OCI-LY7 (cell line): ENCODE results near the gene PHACTR1. TPM values are rescaled to one million over a fixed set of nuclear protein-coding genes. Genes with fewer than 3 reads are reported as not detected.

Experiments
- BruUV-seq: library from RNA; stranded (reverse); fragments of 400-500 nt; replicated peaks from 2 replicates; lab custom pipeline; 2021; lab: Mats Ljungman, UMichigan
- CTCF ChIA-PET: fragments of 300-600 bp; sonication (Branson Sonifier 250); formaldehyde crosslinking; loops from one replicate; lab custom pipeline; 2022; ENCODE audit warnings: antibody characterized with exemption; ENCODE audit not compliant: unreplicated experiment; lab: Charles Lee
- POLR2A ChIA-PET: fragments of 300-600 bp; sonication (Branson Sonifier 250); formaldehyde crosslinking; loops from one replicate; lab custom pipeline; 2022; ENCODE audit warnings: antibody characterized with exemption; lab: Charles Lee
- DNase-seq: peaks from one replicate; pipeline ENCODE4 v3.0.0-alpha.2; 2015; ENCODE audit warnings: low spot score
- H2AFZ ChIP-seq: fragments of 200-600 bp; sonication (generic), shearing (Covaris generic); 2 replicates; pipeline ENCODE4 v1.6.1; 2014; ENCODE audit warnings: mild to moderate bottlenecking, antibody characterized with exemption, low read length, moderate library complexity
- H3K27ac ChIP-seq: fragments of 200-600 bp; sonication (generic); 2 replicates; pipeline ENCODE4 v1.5.1; 2014; ENCODE audit warnings: mixed run types, low read depth, mild to moderate bottlenecking, moderate library complexity, low read length, inconsistent platforms; ENCODE audit not compliant: poor library complexity, severe bottlenecking
- H3K36me3 ChIP-seq: fragments of 200-600 bp; sonication (generic); 2 replicates; pipeline ENCODE4 v1.6.1; 2014; ENCODE audit warnings: mild to moderate bottlenecking, antibody characterized with exemption, low read length, moderate library complexity, mixed read lengths; ENCODE audit not compliant: insufficient read depth
- H3K4me1 ChIP-seq: fragments of 200-600 bp; sonication (generic); 2 replicates; pipeline ENCODE4 v1.5.1; 2014; ENCODE audit warnings: mild to moderate bottlenecking, low read length; ENCODE audit not compliant: insufficient read depth, poor library complexity, severe bottlenecking
- H3K4me2 ChIP-seq: fragments of 200-600 bp; sonication (generic); 2 replicates; pipeline ENCODE4 v1.6.1; 2014; ENCODE audit warnings: mild to moderate bottlenecking, low read length
- H3K4me3 ChIP-seq: fragments of 200-600 bp; sonication (generic); 2 replicates; pipeline ENCODE4 v1.5.1; 2014; ENCODE audit warnings: mild to moderate bottlenecking, low read depth, low read length; ENCODE audit not compliant: poor library complexity, severe bottlenecking
- H3K79me2 ChIP-seq: fragments of 200-600 bp; sonication (generic); 2 replicates; pipeline ENCODE4 v1.6.1; 2016; ENCODE audit warnings: low read depth, mild to moderate bottlenecking, low read length, moderate library complexity, mixed read lengths; ENCODE audit not compliant: insufficient read depth
- H3K9me2 ChIP-seq: fragments of 200-600 bp; sonication (generic); 2 replicates; pipeline ENCODE4 v1.6.1; 2016; ENCODE audit warnings: mild to moderate bottlenecking, low read length, mixed read lengths; ENCODE audit not compliant: insufficient read depth
- H3K9me3 ChIP-seq: fragments of 200-600 bp; sonication (generic); 2 replicates; pipeline ENCODE4 v1.6.1; 2014; ENCODE audit warnings: mild to moderate bottlenecking, mixed run types, low read length, mixed read lengths
- H4K20me1 ChIP-seq: fragments of 200-600 bp; sonication (generic); 2 replicates; pipeline ENCODE4 v1.6.1; 2014; ENCODE audit warnings: mild to moderate bottlenecking, antibody characterized with exemption, low read length, moderate library complexity, mixed read lengths; ENCODE audit not compliant: insufficient read depth
- CTCF ChIP-seq: fragments of 200-600 bp; sonication (generic); conservative IDR thresholded peaks from 2 replicates; pipeline ENCODE4 v1.5.1; 2014; ENCODE audit warnings: mild to moderate bottlenecking, antibody characterized with exemption, low read length, moderate library complexity, mixed read lengths
- EZH2phosphoT487 ChIP-seq: fragments of 200-600 bp; sonication (generic); IDR thresholded peaks from 2 replicates; pipeline ENCODE4 v1.6.1; 2018; ENCODE audit warnings: low read depth, borderline replicate concordance, mild to moderate bottlenecking, mixed run types, antibody characterized with exemption, low read length, moderate library complexity, mixed read lengths
- intact Hi-C: fragments of 100-400 bp; cut with micrococcal nuclease; formaldehyde crosslinking; loops from one replicate; pipeline ENCODE4 v1.10.0; 2022; ENCODE audit not compliant: unreplicated experiment
- total RNA-seq, 2 experiments: library from RNA; depleted of rRNA in 1 of 2; stranded (reverse); fragments of >200 nt in 1 of 2; shearing (Covaris generic) in 1 of 2; gene quantifications; 2 replicates each; pipeline ENCODE4 v1.2.3, GENCODE V29; 2014 to 2022

Gene PHACTR1
- total RNA-seq, 2 experiments from 2014 or later, result 25.1 to 46.6 TPM

- Histone ChIP-seq H3K4me2 (no peak overlapping the region), H3K36me3 (no peaks in the 10 kb centered on the region), H3K79me2 (no peaks in the 10 kb centered on the region), H3K27ac (no peak overlapping the region), H2AFZ (no peak overlapping the region), H3K9me3 (no peaks in the 10 kb centered on the region), H3K4me1 (no peaks in the 10 kb centered on the region), H4K20me1 (no peaks in the 10 kb centered on the region), H3K9me2 (no peaks in the 10 kb centered on the region), H3K4me3 (no peak overlapping the region)
- POLR2A ChIA-PET, result interaction anchor here (1.6 kb wide), 1 partner anchor 18 kb away, joined by 3 read pairs; no protein-coding TSS in a partner anchor
- BruUV-seq, result no TSS peak
- CTCF ChIA-PET, result no interaction called here
- TF ChIP-seq CTCF (no peak), EZH2phosphoT487 (no peak)
- DNase-seq, result no peak
- intact Hi-C loops, result no loop called here
These were observed 276.2 kb downstream of the PHACTR1 start for GRCh38 chr6:12992770-12993169.

DNA sequence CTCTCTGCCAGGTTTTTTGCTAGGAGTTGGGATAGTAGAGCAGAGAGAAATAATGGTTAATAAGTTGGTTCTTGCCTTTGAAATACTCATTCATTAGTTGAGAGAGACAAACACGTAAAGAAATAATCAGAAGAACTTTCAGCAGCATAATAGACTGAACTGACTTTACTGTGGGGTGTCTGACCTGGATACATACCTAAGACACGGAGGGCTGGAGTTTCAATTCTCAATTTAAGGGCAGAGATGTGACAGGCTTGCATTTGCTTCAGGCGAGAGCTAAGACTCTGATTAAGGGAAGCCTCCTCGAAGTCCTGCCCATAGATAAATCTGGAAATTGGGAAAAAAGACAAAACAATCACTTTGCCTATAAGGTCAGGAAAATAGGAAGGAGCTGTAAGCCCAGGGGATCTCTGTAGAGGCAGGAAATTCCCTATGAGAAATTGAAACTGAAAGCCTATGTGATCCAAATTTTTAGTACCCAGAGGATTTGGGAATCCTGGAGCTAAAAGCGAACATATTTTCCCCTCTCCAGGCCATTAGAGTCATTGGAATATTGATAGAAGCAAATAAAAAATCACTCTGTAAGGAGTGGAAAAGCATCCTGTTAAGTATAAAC is 276.8 kb downstream of the PHACTR1 start:
- no TSS peak for BruUV-seq
- H2AFZ ChIP-seq, result no peak overlapping the region

More for the DNA sequence above, 276.8 kb downstream of the PHACTR1 start:
- intact Hi-C loops, result no loop called here
- H3K4me3 ChIP-seq, result no peak overlapping the region
- H3K79me2 ChIP-seq, result no peaks in the 10 kb centered on the region
- no peaks in the 10 kb centered on the region for H3K9me3 ChIP-seq
- ChIA-PET CTCF (no interaction called here), POLR2A (no interaction called here)
- no peak overlapping the region for H3K4me2 ChIP-seq
- TF ChIP-seq EZH2phosphoT487 (no peak), CTCF (no peak)
- H3K4me1 ChIP-seq, result no peaks in the 10 kb centered on the region
- no peak for DNase-seq
- H3K36me3 ChIP-seq, result no peaks in the 10 kb centered on the region
- H4K20me1 ChIP-seq, result no peaks in the 10 kb centered on the region
- no peaks in the 10 kb centered on the region for H3K9me2 ChIP-seq
- no peak overlapping the region for H3K27ac ChIP-seq
